Nephron (organoid): ENCODE results near the gene MED10.

Experiments used
- H3K27ac Mint-ChIP-seq, 3 experiments: 2 replicates each; pipeline ENCODE4 v1.8.0; 2020; ENCODE audit warnings: mixed read lengths in 3 of 3, mild to moderate bottlenecking in 2 of 3, moderate library complexity in 1 of 3
- H3K27me3 Mint-ChIP-seq: 2 replicates; pipeline ENCODE4 v1.8.0; 2021; ENCODE audit warnings: low read depth, mild to moderate bottlenecking, moderate library complexity, mixed read lengths
- H3K36me3 Mint-ChIP-seq: 2 replicates; pipeline ENCODE4 v1.8.0; 2020; ENCODE audit warnings: low read depth, mixed read lengths
- H3K4me1 Mint-ChIP-seq: 2 replicates; pipeline ENCODE4 v1.8.0; 2020; ENCODE audit warnings: mixed read lengths
- H3K4me3 Mint-ChIP-seq, 3 experiments: 2 replicates each; pipeline ENCODE4 v1.8.0; 2020; ENCODE audit warnings: mild to moderate bottlenecking in 3 of 3, mixed read lengths in 3 of 3, moderate library complexity in 2 of 3
- H3K9me3 Mint-ChIP-seq: 2 replicates; pipeline ENCODE4 v1.8.0; 2020; ENCODE audit warnings: mixed read lengths
- CTCF ChIP-seq, 3 experiments: fragments of 200-600 bp; sonication (generic); IDR thresholded peaks; one replicate each; pipeline ENCODE4 v1.5.0; 2021; ENCODE audit warnings: antibody characterized with exemption in 3 of 3; ENCODE audit not compliant: unreplicated experiment in 3 of 3

MED10 gene

DNA sequence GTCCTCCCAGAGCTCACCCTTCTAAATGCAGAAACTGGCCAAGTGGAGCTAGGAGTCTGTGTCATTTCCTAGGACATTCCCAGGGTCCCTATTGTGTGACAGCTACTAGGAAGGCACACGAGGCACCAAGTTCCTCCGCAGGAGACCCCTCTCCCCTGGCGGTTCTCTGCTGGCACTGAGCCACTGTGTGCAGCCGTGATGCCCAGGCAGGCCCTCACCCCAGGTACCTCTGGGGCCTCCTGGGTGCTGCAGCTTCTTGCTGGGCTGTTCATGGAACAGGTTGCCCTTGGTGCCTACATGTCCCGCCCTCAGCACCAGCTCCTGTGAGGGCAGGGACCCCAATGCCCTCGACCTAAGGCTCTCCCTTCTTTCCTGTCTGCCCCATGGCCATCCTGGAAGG lies 23.1 kb downstream of the MED10 start:
- H3K36me3 Mint-ChIP-seq, result no peaks in the 10 kb centered on the region
- H3K27me3 Mint-ChIP-seq, result peaks cover 12% of the 10 kb centered on the region
- no peak overlapping the region for H3K4me3 Mint-ChIP-seq
- no peak for TF ChIP-seq CTCF (IDR thresholded peaks at IDR 0.05; ENCODE audit: unreplicated experiment in 3 of 3)
- no peaks in the 10 kb centered on the region for H3K4me1 Mint-ChIP-seq
- H3K9me3 Mint-ChIP-seq, result no peaks in the 10 kb centered on the region
- H3K27ac Mint-ChIP-seq, result no peak overlapping the region

- peaks cover 12% of the 10 kb centered on the region for H3K27me3 Mint-ChIP-seq
- H3K4me3 Mint-ChIP-seq, result no peak overlapping the region
- no peak for TF ChIP-seq CTCF (IDR thresholded peaks at IDR 0.05; ENCODE audit: unreplicated experiment in 3 of 3)
- H3K27ac Mint-ChIP-seq, result no peak overlapping the region
- no peaks in the 10 kb centered on the region for H3K4me1 Mint-ChIP-seq
- no peaks in the 10 kb centered on the region for H3K36me3 Mint-ChIP-seq
- no peaks in the 10 kb centered on the region for H3K9me3 Mint-ChIP-seq
These were observed 23.5 kb downstream of the MED10 start for GRCh38 chr5:6354848-6355247.

GRCh38 chr5:6353602-6354302 lies 24.6 kb downstream of the MED10 start:
- Mint-ChIP-seq H3K36me3 (no peaks in the 10 kb centered on the region), H3K4me3 (no peak overlapping the region), H3K27me3 (peaks cover 12% of the 10 kb centered on the region), H3K4me1 (no peaks in the 10 kb centered on the region), H3K27ac (no peak overlapping the region), H3K9me3 (no peaks in the 10 kb centered on the region)
- TF ChIP-seq CTCF (IDR thresholded peaks at IDR 0.05; ENCODE audit: unreplicated experiment in 3 of 3), result no peak

DNA sequence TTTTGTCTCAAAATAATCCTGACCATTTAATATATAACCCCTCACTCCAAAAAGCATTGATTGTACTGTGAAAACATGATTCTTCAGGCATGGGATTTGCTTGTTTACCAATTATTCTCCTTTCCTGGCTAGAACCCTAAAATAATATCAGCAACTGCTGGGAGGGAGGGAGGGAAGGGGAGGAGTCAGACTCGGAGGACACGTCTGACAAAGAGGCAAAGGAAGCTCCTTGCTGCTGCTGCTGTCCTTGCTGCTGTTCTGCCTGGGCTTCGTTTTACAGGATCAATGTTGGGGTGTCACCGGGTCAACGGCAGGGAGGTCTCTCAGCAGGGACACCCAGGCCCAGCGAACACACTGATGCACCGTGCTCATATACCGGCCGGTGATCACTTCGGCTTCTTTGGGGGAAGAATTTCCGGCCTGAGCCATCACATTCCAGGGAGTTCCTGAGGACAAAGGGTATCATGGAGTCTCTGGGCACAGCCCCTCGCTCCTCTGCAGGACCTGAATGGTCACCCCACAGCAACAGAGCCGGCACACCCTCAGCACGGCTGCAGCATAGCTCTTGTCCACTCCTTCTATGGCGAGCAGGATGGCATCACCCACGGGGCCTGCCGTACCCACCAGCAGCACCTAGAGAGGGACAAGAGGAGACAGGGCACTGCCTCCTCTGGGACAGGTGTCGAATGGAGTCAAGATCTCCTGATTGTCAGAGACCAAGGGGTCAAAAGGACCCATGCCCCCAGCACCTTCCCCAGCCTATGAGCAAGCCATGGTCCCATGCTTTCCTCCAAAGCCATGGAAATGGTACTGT lies 27.9 kb downstream of the MED10 start:
- no peaks in the 10 kb centered on the region for H3K4me1 Mint-ChIP-seq
- TF ChIP-seq CTCF (IDR thresholded peaks at IDR 0.05; ENCODE audit: unreplicated experiment in 3 of 3), result no peak
- peaks cover 12% of the 10 kb centered on the region for H3K27me3 Mint-ChIP-seq
- H3K36me3 Mint-ChIP-seq, result no peaks in the 10 kb centered on the region
- no peaks in the 10 kb centered on the region for H3K9me3 Mint-ChIP-seq
- no peak overlapping the region for H3K27ac Mint-ChIP-seq
- H3K4me3 Mint-ChIP-seq, result no peak overlapping the region

DNA sequence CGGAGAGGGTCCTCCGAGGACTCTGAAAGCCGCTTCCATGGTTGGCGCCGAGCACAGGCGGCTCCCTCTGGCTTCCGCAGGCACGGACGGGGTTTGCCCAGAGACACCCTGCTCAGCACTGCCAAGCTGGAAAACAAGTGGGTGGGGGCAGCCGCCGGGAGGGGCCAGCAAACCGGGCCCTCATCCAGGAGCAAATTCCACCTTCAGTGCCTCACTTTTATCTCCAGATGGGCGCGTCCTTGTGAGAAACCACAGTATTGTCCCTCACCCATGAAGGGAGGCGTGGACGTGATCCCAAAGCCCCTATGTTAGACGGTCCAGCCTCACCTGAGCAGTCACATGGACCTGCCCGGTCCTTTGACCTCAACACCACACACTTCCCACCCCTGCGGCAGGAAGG lies 29.0 kb downstream of the MED10 start:
- H3K4me3 Mint-ChIP-seq, result no peak overlapping the region
- H3K27me3 Mint-ChIP-seq, result peaks cover 12% of the 10 kb centered on the region
- H3K27ac Mint-ChIP-seq, result no peak overlapping the region
- no peaks in the 10 kb centered on the region for H3K9me3 Mint-ChIP-seq
- H3K4me1 Mint-ChIP-seq, result no peaks in the 10 kb centered on the region
- no peak for TF ChIP-seq CTCF (IDR thresholded peaks at IDR 0.05; ENCODE audit: unreplicated experiment in 3 of 3)
- no peaks in the 10 kb centered on the region for H3K36me3 Mint-ChIP-seq
